ENCODE measurements around the gene SMIM45.

The SMIM45 gene

GRCh38 chr22:41951898-41952474 is at the start of gene SMIM45:
SMIM45 (plus strand) TSS chr22:41952150.
- no peaks in the 10 kb centered on the region for H3K9me3 Mint-ChIP-seq
- DNase-seq (no peak), ATAC-seq (no peak)
- peaks cover 8% of the 10 kb centered on the region for H3K4me1 Mint-ChIP-seq (ENCODE audit: low read depth)
- no peaks in the 10 kb centered on the region for H3K27me3 Mint-ChIP-seq (ENCODE audit: low read depth)
- no peak within 1 kb of the TSS for H3K4me3 Mint-ChIP-seq
- no peaks in the 10 kb centered on the region for H3K36me3 Mint-ChIP-seq (ENCODE audit: insufficient read depth)

GRCh38 chr22:41902932-41903421 is 49.0 kb upstream of the SMIM45 start:
- Mint-ChIP-seq H3K27me3 (ENCODE audit: low read depth) (no peaks in the 10 kb centered on the region), H3K4me3 (no peak overlapping the region), H3K9me3 (no peaks in the 10 kb centered on the region), H3K4me1 (ENCODE audit: low read depth) (peaks cover 7% of the 10 kb centered on the region), H3K36me3 (ENCODE audit: insufficient read depth) (peaks cover 26% of the 10 kb centered on the region)
- ATAC-seq (no peak), DNase-seq (no peak)

- Mint-ChIP-seq H3K4me1 (ENCODE audit: low read depth) (peaks cover 22% of the 10 kb centered on the region), H3K4me3 (no peak overlapping the region), H3K27me3 (ENCODE audit: low read depth) (peaks cover 5% of the 10 kb centered on the region), H3K9me3 (no peaks in the 10 kb centered on the region), H3K36me3 (ENCODE audit: insufficient read depth) (peaks cover 22% of the 10 kb centered on the region)
- ATAC-seq (no peak), DNase-seq (no peak)
Measured at GRCh38 chr22:41904450-41905410, 47.2 kb upstream of the SMIM45 start.

- H3K36me3 Mint-ChIP-seq (ENCODE audit: insufficient read depth), result peaks cover 17% of the 10 kb centered on the region
- no peak overlapping the region for H3K4me3 Mint-ChIP-seq
- DNase-seq, result no peak
- no peak for ATAC-seq
- peaks cover 5% of the 10 kb centered on the region for H3K27me3 Mint-ChIP-seq (ENCODE audit: low read depth)
- H3K4me1 Mint-ChIP-seq (ENCODE audit: low read depth), result peaks cover 22% of the 10 kb centered on the region
- no peaks in the 10 kb centered on the region for H3K9me3 Mint-ChIP-seq
Measured at GRCh38 chr22:41905411-41906202, 46.3 kb upstream of the SMIM45 start.

- H3K4me3 Mint-ChIP-seq, result no peak overlapping the region
Measured at GRCh38 chr22:41906822-41907221, 45.1 kb upstream of the SMIM45 start.

GRCh38 chr22:41907436-41908401 is 44.2 kb upstream of the SMIM45 start:
- peak; percentile 9 to 10 for ATAC-seq
- H3K4me1 Mint-ChIP-seq (ENCODE audit: low read depth), result peaks cover 30% of the 10 kb centered on the region
- H3K4me3 Mint-ChIP-seq, result no peak overlapping the region
- H3K27me3 Mint-ChIP-seq (ENCODE audit: low read depth), result peaks cover 21% of the 10 kb centered on the region
- no peak for DNase-seq
- H3K36me3 Mint-ChIP-seq (ENCODE audit: insufficient read depth), result peaks cover 9% of the 10 kb centered on the region
- H3K9me3 Mint-ChIP-seq, result no peaks in the 10 kb centered on the region

More at GRCh38 chr22:41906822-41907221, 45.1 kb upstream of the SMIM45 start:
- ATAC-seq (no peak), DNase-seq (no peak)
- Mint-ChIP-seq H3K36me3 (ENCODE audit: insufficient read depth) (peaks cover 13% of the 10 kb centered on the region), H3K9me3 (no peaks in the 10 kb centered on the region), H3K4me1 (ENCODE audit: low read depth) (peaks cover 27% of the 10 kb centered on the region), H3K27me3 (ENCODE audit: low read depth) (peaks cover 12% of the 10 kb centered on the region)

GRCh38 chr22:41908411-41909309 is 43.3 kb upstream of the SMIM45 start:
- ATAC-seq (no peak), DNase-seq (no peak)
- Mint-ChIP-seq H3K9me3 (no peaks in the 10 kb centered on the region), H3K27me3 (ENCODE audit: low read depth) (peaks cover 29% of the 10 kb centered on the region), H3K4me1 (ENCODE audit: low read depth) (peaks cover 30% of the 10 kb centered on the region), H3K4me3 (no peak overlapping the region), H3K36me3 (ENCODE audit: insufficient read depth) (peaks cover 5% of the 10 kb centered on the region)

- DNase-seq (no peak), ATAC-seq (no peak)
- Mint-ChIP-seq H3K27me3 (ENCODE audit: low read depth) (peaks cover 29% of the 10 kb centered on the region), H3K9me3 (no peaks in the 10 kb centered on the region), H3K4me1 (ENCODE audit: low read depth) (peaks cover 30% of the 10 kb centered on the region), H3K4me3 (peak overlapping the region; percentile 24), H3K36me3 (ENCODE audit: insufficient read depth) (peaks cover 5% of the 10 kb centered on the region)
Measured at GRCh38 chr22:41909310-41910049, 42.5 kb upstream of the SMIM45 start.

GRCh38 chr22:41910050-41911000 is 41.6 kb upstream of the SMIM45 start:
- DNase-seq (peak; percentile 36), ATAC-seq (peak; percentile 21 to 44)
- Mint-ChIP-seq H3K36me3 (ENCODE audit: insufficient read depth) (peaks cover 5% of the 10 kb centered on the region), H3K4me1 (ENCODE audit: low read depth) (peaks cover 31% of the 10 kb centered on the region), H3K27me3 (ENCODE audit: low read depth) (peaks cover 32% of the 10 kb centered on the region), H3K4me3 (peak overlapping the region; percentile 50), H3K9me3 (no peaks in the 10 kb centered on the region)

- DNase-seq (no peak), ATAC-seq (peak in 1 of 2 donors; percentile 20)
- peaks cover 37% of the 10 kb centered on the region for H3K4me1 Mint-ChIP-seq (ENCODE audit: low read depth)
- H3K36me3 Mint-ChIP-seq (ENCODE audit: insufficient read depth), result peaks cover 1% of the 10 kb centered on the region
- H3K4me3 Mint-ChIP-seq, result no peak overlapping the region
- H3K27me3 Mint-ChIP-seq (ENCODE audit: low read depth), result peaks cover 40% of the 10 kb centered on the region
- no peaks in the 10 kb centered on the region for H3K9me3 Mint-ChIP-seq
Measured at GRCh38 chr22:41911001-41911611, 40.8 kb upstream of the SMIM45 start.

All from activated T-cell treated with anti-CD3 and anti-CD28 coated beads, Interleukin-2, amount 50 U/mL, for 4 hours (primary cell).